Measurements from ENCODE around the gene HSPA1L.
A peak's percentile ranks its signal among the peaks of the same experiment; 100 is the strongest.
"Not testable (repeated sequence)": the region's sequence is repeated elsewhere in the genome, so short reads cannot be mapped to it uniquely, and the experiment has no call there.

The HSPA1L gene

GRCh38 chr6:31815025-31815838 lies at the start of gene HSPA1L, which contains the start of gene HSPA1A:
HSPA1L (minus strand) TSS chr6:31815283; CDS start chr6:31811972, 3,311 bp downstream.
HSPA1A (plus strand) TSS chr6:31815543; CDS start chr6:31815757, 214 bp downstream.
- DNase-seq, result peak; percentile 93

DNA sequence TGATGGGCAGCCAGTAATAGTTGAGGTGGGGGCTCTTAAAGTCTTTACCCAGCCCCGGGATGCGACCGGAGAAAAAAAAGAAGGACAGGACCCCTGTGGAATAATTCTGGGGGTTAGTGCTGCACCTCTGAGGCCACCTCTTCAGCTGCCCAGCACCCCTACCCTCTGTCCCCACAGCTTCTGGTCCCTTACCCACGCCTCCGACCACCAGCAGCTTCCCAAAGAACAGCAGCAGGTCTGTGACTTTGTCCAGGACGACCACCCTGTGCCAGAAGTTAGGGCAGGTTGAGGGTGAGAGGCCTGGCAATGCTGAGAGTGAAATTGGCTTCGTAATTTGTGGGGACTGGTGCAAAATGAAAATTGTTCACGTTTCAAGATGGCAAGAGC lies 49.7 kb upstream of the HSPA1L start:
- no peak for DNase-seq

DNA sequence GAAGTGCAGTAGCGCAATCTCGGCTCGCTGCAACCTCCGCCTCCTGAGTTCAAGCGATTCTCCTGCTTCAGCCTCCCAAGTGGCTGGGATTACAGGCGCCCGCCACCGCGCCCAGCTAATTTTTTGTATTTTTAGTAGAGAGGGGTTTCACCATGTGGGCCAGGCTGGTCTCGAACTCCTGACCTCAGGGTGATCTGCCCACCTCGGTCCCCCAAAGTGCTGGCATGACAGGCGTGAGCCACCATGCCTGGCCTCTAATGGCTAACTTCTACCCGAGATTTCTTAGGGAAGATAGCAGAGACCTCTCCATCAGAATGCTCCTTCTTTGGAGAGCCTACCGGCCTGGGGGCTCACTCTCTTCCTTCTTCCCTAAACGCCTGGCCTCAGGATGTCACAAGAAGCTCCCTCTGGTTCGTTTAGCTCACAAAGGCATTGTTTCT lies 49.1 kb upstream of the HSPA1L start:
- DNase-seq, result not testable (repeated sequence)

GRCh38 chr6:31862344-31863235 lies 47.5 kb upstream of the HSPA1L start, which contains the start of gene NEU1:
NEU1 (minus strand) TSS chr6:31862821; CDS start chr6:31862776, 45 bp downstream.
- peak; percentile 98 for DNase-seq

DNA sequence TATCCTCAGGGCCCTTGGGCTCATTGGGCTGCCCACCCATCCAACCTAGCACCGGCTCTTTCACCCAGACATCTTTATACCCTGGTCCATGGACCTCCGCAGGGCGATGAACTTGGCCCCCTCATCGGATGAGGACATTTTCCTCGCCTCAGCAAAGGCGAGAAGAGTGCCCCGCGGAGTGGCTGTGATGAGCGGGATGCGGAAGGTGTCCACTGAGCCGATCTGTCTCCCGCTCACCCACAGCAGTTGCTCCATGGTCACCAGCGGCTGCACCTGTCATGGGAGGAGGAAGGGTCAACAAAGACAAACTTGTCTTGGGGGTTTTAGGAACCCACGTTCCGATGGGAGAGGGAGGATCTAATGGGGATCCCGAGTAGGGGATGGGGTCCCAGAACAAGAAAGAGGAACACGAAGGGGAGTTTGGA lies 46.8 kb upstream of the HSPA1L start:
- no peak for DNase-seq

GRCh38 chr6:31861150-31861549 lies 46.1 kb upstream of the HSPA1L start:
- no peak for DNase-seq

DNA sequence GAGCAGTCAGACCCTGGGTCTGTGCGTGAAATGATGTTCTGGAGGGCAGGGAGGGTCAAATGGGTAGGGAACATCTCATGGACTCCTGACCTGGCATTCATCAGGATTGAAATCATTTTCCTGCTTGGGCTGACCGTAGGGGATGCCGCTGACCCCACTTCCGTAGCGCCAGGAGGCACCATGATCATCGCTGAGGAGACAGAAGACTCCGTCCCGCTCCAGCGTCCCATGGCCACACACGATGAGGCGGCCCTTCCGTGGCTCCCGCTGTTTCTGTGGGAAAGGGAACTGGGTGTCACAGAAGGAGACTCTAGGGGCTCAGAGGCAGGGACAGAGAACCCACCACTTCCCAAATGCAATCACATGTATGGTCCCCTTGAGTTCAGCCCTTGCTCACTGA lies 45.3 kb upstream of the HSPA1L start:
- DNase-seq, result no peak

- DNase-seq, result no peak
Observed at GRCh38 chr6:31859923-31860322, 44.8 kb upstream of the HSPA1L start.

GRCh38 chr6:31858707-31859106 lies 43.6 kb upstream of the HSPA1L start:
- no peak for DNase-seq

DNA sequence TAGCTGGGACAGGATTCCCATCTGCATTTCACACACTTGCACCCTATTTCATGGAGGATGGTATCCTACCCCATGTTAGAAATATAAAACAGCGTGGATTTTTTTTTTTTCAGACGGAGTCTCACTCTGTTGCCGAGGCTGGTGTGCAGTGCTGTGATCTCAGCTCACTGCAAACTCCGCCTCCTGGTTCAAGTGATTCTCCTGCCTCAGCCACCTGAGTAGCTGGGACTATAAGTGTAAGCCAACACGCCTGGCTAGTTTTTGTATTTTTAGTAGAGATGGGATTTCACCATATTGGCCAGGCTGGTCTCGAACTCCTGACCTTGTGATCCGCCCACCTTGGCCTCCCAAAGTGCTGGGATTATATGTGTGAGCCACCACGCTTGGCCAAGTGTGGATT lies 42.7 kb upstream of the HSPA1L start:
- not testable (repeated sequence) for DNase-seq

DNA sequence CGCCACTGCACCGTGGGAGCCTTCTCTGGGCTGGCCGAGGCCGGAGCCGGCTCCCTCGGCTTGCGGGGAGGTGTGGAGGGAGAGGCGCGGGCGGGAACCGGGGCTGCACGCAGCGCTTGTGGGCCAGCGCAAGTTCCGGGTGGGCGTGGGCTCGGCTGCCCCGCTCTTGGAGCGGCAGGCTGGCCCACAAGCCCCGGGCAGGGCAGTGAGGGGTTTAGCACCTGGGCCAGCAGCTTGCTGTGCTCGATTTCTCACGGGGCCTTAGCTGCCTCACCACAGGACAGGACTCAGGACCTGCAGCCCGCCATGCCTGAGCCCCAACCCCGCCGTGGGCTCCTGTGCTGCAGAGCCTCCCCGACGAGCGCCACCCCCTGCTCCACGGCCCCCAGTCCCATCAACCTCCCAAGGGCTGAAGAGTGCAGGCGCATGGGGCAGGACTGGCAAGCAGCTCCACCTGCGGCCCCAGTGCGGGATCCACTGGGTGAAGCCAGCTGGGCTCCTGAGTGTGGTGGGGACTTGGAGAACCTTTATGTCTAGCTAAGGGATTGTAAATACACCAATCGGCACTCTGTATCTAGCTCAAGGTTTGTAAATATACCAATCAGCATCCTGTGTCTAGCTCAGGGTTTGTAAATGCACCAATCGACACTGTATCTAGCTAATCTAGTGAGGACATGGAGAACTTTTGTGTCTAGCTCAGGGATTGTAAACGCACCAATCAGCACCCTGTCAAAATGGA lies 37.1 kb upstream of the HSPA1L start:
- DNase-seq, result not testable (repeated sequence)

DNA sequence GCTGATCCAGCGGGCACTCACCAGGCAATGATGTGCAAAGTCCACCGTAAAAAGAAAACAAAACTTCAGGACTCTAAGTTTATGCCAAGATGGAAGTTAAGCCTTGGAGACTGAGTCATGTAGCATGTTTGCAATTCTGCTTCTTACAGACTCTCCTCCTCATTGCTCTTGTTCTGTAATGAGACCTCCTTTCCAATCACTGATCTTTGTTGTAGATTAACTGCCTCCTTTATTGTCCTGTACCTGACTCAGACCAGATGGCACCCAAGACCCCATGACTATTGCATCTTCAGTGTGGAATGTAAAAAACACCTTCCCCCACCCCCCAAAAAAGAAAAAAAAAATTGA lies 36.4 kb upstream of the HSPA1L start:
- no peak for DNase-seq

- no peak for DNase-seq
Observed at GRCh38 chr6:31850765-31851484, 35.8 kb upstream of the HSPA1L start.

- DNase-seq, result no peak
Observed at GRCh38 chr6:31847276-31847978, 32.3 kb upstream of the HSPA1L start.

DNA sequence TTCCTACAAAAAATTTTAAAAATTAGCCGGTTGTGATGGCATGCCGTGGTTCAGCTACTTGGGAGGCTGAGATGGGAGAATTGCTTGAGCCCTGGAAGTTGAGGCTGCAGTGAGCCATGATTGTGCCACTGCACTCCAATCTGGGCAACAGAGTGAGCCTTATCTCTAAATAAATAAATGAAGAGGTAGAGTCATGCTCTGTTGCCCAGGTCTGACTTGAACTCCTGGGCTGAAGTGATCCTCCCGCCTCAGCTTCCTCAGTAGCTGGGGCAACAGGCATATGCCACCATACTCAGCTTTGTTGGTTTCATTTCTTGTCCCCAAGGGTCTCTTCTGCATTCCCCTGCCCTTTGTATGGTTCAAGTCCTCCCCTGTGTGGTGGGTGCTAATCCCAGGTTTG lies 29.4 kb upstream of the HSPA1L start:
- DNase-seq, result no peak

GRCh38 chr6:31842053-31842452 lies 27.0 kb upstream of the HSPA1L start:
- DNase-seq, result no peak

GRCh38 chr6:31839779-31840126 lies 24.7 kb upstream of the HSPA1L start:
- DNase-seq, result not testable (repeated sequence)

DNA sequence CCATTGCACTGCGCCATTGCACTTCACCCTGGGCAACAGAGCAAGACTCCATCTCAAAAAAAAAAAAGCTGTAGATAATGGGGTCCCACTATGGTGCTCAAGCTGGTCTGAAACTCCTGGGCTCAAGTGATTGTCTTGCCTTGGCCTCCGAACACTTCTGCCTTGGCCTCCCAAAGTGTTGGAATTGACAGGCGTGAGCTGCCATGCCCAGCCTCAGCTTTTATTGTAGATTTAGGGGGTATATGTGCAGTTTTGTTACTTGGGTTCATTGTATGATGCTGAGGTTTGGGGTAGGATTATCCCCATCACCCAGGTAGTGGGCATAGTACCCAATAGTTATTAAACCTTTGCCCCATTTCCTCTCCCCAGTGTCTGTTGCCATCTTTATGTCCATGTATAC lies 23.9 kb upstream of the HSPA1L start:
- no peak for DNase-seq

DNA sequence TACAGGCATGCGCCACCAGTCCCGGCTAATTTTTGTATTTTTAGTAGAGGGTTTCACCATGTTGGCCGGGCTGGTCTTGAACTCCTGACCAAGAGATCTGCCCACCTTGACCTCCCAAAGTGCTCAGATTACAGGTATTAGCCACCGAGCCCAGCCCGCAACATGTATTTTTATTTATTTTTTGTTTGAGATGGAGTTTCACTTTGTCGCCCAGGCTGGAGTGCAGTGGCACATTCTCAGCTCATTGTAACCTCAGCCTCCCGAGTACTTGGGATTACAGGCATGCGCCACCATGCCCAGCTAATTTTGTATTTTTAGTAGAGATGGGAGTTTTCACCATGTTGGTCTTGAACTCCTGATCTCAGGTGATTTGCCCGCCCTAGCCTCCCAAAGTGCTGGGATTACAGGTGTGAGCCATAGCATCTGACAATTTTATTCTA lies 23.1 kb upstream of the HSPA1L start:
- not testable (repeated sequence) for DNase-seq

GRCh38 chr6:31837369-31838113 lies 22.5 kb upstream of the HSPA1L start:
- DNase-seq, result no peak
